ENCODE measurements around the gene SERPINA10. TPM values are rescaled to one million over a fixed set of nuclear protein-coding genes. Genes with fewer than 3 reads are reported as not detected.

Gene SERPINA10
- total and polyA plus RNA-seq, 2 of the 13 experiments (the other 11 are each of a cell fraction or from before 2014, with no cell fraction given), result 20.1 to 20.2 TPM

GRCh38 chr14:94291906-94292525 is 1.1 kb downstream of the SERPINA10 start (continued):
- TF ChIP-seq, protein P1, sequence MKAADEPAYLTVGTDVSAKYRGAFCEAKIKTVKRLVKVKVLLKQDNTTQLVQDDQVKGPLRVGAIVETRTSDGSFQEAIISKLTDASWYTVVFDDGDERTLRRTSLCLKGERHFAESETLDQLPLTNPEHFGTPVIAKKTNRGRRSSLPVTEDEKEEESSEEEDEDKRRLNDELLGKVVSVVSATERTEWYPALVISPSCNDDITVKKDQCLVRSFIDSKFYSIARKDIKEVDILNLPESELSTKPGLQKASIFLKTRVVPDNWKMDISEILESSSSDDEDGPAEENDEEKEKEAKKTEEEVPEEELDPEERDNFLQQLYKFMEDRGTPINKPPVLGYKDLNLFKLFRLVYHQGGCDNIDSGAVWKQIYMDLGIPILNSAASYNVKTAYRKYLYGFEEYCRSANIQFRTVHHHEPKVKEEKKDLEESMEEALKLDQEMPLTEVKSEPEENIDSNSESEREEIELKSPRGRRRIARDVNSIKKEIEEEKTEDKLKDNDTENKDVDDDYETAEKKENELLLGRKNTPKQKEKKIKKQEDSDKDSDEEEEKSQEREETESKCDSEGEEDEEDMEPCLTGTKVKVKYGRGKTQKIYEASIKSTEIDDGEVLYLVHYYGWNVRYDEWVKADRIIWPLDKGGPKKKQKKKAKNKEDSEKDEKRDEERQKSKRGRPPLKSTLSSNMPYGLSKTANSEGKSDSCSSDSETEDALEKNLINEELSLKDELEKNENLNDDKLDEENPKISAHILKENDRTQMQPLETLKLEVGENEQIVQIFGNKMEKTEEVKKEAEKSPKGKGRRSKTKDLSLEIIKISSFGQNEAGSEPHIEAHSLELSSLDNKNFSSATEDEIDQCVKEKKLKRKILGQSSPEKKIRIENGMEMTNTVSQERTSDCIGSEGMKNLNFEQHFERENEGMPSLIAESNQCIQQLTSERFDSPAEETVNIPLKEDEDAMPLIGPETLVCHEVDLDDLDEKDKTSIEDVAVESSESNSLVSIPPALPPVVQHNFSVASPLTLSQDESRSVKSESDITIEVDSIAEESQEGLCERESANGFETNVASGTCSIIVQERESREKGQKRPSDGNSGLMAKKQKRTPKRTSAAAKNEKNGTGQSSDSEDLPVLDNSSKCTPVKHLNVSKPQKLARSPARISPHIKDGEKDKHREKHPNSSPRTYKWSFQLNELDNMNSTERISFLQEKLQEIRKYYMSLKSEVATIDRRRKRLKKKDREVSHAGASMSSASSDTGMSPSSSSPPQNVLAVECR (CRISPR knock-in tag; IDR thresholded peaks at IDR 0.05; ENCODE audit: borderline replicate concordance), result 0 out of 2 replicates have a peak, but pooled peaks have one; percentile 3
- TF ChIP-seq ARID2 (CRISPR knock-in tag; IDR thresholded peaks at IDR 0.05; ENCODE audit: borderline replicate concordance) (peak; percentile 73; the same call in 1 of the 2 replicates), MTF1 (CRISPR knock-in tag; IDR thresholded peaks at IDR 0.05) (no peak), HDAC1 (CRISPR knock-in tag; IDR thresholded peaks at IDR 0.05) (peak; percentile 7), NKX3-1 (CRISPR knock-in tag; IDR thresholded peaks at IDR 0.05) (0 out of 2 replicates have a peak, but pooled peaks have one; percentile 38), DDIT3 (CRISPR knock-in tag; IDR thresholded peaks at IDR 0.05) (no peak), ZNF607 (CRISPR knock-in tag; IDR thresholded peaks at IDR 0.05; ENCODE audit: borderline replicate concordance) (peak; percentile 41; the same call in 1 of the 2 replicates), BORCS8-MEF2B (CRISPR knock-in tag; IDR thresholded peaks at IDR 0.05) (peak; percentile 57; the same call in 1 of the 2 replicates), ZNF788 (CRISPR knock-in tag; IDR thresholded peaks at IDR 0.05; ENCODE audit: borderline replicate concordance) (0 out of 2 replicates have a peak, but pooled peaks have one; percentile 5), ZNF567 (CRISPR knock-in tag; IDR thresholded peaks at IDR 0.05; ENCODE audit: borderline replicate concordance) (peak; percentile 60; the same call in 1 of the 2 replicates), ZNF468 (CRISPR knock-in tag; IDR thresholded peaks at IDR 0.05) (no peak), MXD4 (CRISPR knock-in tag; IDR thresholded peaks at IDR 0.05) (no peak), SMYD3 (CRISPR knock-in tag; IDR thresholded peaks at IDR 0.05) (0 out of 2 replicates have a peak, but pooled peaks have one; percentile 7), ZFP82 (CRISPR knock-in tag; IDR thresholded peaks at IDR 0.05; ENCODE audit: borderline replicate concordance) (no peak; the same call in 1 of the 2 replicates), RBM22 (optimal IDR thresholded peaks at IDR 0.05; ENCODE audit: low read length) (peak; percentile 52), KLF13 (CRISPR knock-in tag; IDR thresholded peaks at IDR 0.05) (0 out of 2 replicates have a peak, but pooled peaks have one; percentile 13), DRAP1 (CRISPR knock-in tag; IDR thresholded peaks at IDR 0.05) (no peak), EEA1 (CRISPR knock-in tag; IDR thresholded peaks at IDR 0.05; ENCODE audit: borderline replicate concordance) (no peak), POLR2A (IDR thresholded peaks at IDR 0.05; ENCODE audit: insufficient read depth in 1 of 2, low read depth in 2 of 2, low read length in 2 of 2) (peak in 1 of 2 experiments; percentile 50; a peak in 2 of 4 replicates), SKI (IDR thresholded peaks at IDR 0.05; ENCODE audit: partially characterized antibody) (no peak), STAG1 (CRISPR knock-in tag; IDR thresholded peaks at IDR 0.05) (no peak), SP140L (CRISPR knock-in tag; IDR thresholded peaks at IDR 0.05; ENCODE audit: borderline replicate concordance) (no peak)
- TF ChIP-seq, protein P2, sequence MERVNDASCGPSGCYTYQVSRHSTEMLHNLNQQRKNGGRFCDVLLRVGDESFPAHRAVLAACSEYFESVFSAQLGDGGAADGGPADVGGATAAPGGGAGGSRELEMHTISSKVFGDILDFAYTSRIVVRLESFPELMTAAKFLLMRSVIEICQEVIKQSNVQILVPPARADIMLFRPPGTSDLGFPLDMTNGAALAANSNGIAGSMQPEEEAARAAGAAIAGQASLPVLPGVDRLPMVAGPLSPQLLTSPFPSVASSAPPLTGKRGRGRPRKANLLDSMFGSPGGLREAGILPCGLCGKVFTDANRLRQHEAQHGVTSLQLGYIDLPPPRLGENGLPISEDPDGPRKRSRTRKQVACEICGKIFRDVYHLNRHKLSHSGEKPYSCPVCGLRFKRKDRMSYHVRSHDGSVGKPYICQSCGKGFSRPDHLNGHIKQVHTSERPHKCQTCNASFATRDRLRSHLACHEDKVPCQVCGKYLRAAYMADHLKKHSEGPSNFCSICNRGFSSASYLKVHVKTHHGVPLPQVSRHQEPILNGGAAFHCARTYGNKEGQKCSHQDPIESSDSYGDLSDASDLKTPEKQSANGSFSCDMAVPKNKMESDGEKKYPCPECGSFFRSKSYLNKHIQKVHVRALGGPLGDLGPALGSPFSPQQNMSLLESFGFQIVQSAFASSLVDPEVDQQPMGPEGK (CRISPR knock-in tag; IDR thresholded peaks at IDR 0.05), result no peak

Measured in HepG2 (cell line).